HG03108 (cell line): Measurements from ENCODE around the gene C1QTNF6.
"Not testable (repeated sequence)": the region's sequence is repeated elsewhere in the genome, so short reads cannot be mapped to it uniquely, and the experiment has no call there.

ENCODE experiments used
- ATAC-seq: cut with Tn5 transposase; IDR thresholded peaks from one replicate; pipeline ENCODE4 v1.9.1; 2021; ENCODE audit warnings: moderate library complexity; ENCODE audit not compliant: unreplicated experiment

The C1QTNF6 gene

DNA sequence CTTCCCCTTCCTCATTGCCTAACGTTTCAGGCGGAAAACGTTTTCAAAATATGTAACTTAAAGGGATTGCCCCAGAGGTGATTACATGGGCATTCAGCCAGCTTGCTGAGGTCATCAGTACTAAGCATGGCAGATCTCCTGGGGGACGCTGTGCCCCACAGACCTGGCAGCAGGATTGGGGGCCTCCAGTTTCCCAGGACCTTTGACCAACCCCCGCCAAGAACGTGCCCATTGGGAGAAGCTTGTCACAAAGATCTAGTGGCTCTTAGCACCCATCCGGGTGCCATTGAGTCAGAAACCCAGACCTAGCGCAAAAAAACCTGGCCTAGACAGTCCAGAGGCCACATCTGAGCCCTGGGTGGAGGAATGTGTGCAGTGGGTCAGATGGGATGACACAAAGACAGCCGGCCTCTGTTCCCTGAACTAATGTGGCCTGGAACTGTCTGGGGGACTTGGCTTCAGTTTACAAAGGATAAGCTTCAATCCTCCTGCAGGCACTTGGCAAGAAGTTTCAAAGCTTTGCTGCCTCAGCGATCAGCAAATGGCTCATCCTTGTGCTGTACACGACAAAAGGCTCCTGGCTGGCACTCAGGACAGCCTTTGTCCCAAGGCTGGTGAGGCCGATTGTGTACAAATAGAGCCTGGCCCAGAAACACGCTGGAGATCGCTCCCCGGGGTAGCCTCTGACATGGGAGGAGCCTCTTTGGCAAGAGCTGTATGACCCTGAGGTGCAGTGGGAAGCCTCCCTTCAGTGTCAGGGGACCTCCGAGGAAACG, 9.5 kb downstream of the C1QTNF6 start:
- ATAC-seq: no peak

DNA sequence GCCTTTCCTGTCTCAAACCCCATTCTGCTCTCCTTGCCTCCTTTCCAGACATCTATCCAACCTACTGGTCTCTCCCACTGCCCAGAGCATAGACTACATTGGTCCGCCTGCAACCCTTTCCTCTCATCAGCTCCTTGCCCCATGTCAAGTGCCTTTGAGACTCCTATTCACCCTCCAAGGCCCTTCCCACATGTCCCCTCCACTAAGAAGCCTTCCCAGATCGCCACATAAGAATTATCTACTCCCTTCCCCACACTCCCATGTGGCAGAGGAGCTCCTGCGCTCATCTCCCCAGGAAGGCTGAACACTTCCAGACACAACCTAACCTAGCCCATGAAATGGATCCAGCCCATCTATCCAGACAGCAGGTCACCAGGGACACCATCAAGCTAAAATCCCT, 10.3 kb downstream of the C1QTNF6 start:
- ATAC-seq: no peak

DNA sequence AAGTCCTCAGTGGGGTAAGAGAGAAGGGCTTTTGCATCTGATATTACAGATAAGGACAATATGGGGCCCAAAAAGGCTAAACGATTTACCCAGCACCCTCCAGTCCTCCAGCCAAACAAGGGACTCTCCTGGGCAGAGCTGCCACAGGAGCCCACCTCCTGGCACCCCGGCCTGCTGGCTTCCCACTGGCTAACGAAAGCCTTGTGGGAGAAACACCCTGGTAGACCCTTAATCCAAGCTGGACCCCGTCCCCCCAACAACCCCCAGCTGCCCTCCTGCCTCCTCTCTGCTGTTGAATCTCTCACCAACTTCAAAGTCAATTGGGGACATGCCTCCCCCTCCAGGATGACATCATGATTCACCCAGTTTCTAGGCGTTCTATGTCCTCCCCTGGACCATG, 10.8 kb downstream of the C1QTNF6 start:
- no peak for ATAC-seq

DNA sequence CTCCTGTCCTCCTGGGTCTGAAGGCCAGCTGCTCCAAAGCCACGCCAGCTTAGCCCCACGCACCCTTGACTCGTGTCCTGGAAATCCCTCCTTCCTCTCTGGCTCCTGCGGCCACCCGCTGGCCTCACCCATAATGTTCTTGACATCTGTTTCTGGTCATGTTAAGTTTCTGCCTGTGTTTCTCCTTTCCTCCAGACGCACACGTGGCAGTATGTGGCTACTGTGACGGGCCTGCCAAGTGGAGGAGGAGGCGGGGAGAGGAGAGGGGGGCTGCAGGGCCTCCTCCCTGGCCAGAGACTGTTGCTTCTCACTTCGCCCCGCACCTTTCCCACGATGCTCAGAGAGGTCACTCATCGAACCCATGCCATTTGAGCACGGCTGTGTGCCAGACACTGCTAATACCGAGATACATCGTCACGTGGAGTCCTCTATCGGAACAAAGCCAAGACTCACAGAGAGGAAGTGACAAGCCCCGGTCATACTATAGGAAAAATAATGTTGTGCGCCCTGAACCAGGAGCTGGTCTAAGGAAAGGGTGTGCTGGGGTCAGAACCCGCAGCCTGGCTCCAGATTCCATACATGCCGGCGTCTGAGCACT, 11.5 kb downstream of the C1QTNF6 start:
- no peak for ATAC-seq

DNA sequence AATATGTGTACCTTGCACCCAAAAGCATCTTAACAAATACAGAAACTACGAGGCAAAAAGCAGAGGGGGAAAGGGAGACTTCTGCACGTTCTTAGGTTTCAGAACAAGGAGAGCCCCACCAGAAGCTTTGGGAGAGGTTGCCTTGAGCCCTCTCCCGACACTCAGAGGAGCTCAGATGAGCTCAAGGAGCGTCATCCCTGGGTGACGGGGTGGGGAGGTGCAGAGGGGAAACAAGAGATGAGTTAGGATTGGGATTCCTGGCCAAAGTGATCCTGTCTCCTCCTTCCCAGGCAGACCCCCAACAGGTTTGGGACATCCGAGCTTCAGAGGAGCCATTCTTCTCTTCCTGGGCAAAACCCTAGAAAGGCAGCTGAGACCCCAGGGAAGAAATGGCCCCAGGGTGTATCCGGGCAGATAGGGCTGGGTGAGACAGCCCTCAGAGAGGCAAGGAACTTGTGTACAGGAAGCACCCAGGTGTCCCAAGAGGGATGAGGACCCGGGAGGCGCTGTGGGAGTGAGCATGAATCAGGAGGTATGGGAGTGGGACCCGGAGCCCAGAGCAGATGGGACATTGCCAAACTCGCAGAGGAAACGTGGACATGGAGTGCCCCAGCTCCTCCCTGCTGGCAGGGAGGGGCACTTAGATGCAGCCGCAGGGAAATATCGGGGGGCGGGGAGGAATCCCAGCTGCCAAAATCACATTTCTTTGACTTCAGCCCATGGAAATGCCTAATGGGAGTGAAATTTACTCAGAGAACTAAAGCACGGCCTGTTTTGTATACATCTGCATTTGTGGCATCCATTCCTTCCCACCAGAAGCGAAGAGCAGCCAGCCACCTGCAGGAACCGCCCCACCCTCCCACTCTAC, 12.4 kb downstream of the C1QTNF6 start:
- ATAC-seq: no peak

DNA sequence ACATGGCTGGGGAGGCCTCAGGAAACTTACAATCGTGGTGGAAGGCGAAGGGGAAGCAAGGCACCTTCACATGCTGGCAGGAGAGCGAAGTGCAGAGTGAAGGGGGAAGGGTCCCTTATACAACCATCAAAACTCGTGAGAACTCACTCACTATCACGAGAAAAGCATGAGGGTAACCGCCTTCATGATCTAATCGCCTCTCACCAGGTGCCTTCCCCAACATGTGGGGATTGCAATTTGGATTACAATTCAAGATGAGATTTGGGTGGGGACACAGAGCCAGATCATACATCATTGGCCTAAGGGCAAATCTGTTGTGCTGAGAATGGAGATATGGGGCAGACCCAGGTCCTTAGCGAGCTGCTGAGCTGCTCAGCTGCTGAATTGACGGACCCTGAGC, 13.1 kb downstream of the C1QTNF6 start:
- no peak for ATAC-seq

DNA sequence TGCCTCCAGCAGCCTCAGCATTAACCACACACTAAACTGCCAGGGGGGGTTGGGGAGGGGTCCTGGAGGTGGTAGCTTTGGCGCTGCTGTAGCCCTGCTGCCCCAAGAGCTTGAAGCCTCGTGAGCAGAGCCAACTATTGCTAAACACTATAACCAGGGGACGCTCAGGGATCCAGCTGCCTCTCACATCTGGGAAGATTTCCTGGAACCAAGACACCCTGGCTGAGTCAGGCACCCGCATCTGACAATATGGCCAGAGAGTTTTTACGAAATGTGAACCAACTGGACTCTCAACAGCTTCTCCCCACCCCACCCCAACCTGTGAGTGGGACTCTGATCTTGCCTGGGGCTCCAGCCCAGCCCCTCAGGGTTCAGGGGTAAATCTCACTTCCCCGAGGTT, 14.3 kb downstream of the C1QTNF6 start:
- no peak for ATAC-seq

DNA sequence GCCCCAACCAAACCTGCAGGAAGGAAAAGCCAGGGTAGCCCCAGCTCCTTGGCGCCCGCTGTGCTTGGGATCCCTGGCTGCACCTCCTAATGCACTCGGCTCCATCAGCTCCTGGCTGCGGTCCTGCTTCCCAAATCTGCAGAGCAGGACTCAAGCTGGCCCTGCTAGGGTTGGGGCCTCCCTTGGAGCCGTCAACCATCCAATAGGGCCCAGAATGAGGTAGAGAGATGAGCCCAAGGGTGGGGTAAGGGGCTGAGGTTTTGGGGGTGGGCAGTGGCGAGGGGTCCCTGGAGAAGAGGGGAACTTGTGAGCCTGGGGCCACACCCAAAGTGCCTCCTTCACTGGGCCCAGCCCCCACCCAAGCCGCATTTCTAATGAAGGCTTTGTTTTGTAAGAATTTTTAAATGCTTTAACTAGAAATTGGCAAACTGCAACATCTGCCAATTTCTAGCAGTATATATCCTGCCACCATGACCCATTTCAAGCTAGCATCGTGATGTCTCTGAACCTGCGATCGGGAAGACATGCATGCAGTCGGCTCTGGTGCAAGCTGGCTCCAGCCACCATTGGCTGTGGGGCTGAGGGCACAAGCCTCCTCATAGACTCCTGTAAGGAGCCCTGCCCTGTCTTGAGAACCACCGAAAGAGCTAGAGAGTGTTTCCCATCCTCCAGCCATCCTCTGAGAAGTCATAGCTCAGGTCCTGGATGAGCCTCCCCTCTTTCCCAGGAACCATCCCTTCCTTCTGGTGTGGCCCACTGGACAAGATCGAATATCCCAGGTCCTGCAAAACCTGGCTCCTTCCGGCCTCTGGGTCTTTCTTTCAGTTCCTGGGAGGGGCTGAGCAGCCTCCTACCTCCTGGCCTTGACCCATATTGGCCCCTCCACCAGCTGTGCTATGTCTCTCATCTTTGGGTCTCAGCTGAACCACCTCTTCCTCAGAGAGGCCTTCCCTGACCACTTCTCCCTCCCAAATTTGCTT, 15.5 kb downstream of the C1QTNF6 start:
- no peak for ATAC-seq

DNA sequence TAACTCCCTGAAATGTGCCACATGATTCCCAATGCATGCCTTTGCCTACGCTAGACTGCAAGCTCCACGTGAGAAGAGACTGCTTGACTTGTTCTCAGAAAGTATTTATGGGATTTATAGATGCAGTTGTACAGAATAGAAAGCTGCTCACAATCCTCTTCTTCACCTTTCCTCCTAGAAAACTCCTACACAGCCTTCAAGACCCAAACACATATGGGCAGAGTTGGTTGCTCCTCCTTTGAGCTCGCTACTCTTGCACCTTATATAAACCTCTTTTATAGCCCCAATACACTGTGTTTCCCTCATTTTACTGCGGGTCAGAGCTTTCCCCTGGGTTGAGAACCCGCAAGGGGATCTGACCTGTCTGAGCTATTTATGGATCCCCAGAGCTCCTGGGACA, 16.4 kb downstream of the C1QTNF6 start:
- no peak for ATAC-seq

DNA sequence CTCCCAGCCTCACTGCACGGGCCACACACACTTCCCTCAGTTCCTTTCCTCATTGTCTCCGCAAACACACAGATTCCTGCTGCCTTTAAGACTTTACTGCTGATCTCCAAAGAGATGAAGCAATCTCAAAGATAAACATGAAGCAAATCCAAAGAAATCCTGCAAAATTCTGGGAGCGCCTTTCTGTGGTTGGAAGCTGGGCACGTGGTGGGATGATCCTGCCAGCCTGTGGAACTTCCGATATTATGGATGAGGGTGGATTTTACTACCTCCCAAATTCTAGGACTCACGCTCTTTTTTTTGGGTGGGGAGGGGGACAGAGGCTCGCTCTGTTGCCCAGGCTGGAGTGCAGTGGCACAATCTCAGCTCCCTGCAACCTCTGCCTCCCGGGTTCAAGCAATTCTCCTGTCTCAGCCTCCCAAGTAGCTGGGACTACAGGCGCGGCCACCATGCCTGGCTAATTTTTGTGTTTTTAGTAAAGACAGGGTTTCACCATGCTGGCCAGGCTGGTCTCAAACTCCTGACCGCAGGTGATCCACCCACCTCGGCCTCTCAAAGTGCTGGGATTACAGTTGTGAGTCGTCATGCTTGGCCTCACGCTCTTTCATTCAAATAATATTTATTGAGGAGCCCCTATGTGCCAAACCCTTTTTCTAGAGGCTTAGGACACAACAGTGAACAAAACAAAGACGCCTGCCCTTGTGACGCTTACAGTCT, 17.2 kb downstream of the C1QTNF6 start:
- not testable (repeated sequence) for ATAC-seq

DNA sequence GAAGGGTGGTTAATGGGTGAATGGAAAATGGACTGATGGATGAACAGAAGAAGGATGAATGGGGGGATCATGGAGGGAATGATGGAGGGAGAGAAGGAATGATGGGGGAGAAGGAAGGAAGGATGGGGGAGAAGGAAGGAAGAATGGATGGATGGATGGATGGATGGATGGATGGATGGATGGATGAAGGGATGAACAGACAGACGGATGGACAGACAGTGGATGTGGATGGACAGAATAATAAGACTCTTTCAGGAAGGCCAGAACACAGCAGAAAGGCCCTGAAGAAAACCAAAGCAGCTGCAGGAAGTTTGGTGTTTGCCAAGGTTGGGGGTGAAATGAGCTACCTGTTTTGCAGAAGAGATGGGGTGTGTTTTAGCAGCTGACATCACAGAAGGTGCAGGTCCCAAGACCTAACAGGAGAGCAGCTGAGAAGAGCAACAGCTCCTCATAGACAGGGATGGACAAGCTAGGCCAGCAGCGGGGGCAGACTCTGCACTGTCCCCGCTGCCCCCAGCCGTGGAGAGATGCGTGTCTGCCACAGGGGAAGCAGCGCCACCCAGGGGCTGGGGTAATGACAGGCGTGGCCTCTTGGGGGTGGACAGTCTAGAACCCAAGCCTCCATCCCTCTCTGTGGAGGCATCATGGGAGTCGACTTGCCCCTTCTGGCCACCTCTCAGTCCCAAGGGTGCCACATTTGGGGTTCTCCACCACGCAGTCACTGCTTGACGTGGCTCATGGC, 17.9 kb downstream of the C1QTNF6 start:
- ATAC-seq: no peak

DNA sequence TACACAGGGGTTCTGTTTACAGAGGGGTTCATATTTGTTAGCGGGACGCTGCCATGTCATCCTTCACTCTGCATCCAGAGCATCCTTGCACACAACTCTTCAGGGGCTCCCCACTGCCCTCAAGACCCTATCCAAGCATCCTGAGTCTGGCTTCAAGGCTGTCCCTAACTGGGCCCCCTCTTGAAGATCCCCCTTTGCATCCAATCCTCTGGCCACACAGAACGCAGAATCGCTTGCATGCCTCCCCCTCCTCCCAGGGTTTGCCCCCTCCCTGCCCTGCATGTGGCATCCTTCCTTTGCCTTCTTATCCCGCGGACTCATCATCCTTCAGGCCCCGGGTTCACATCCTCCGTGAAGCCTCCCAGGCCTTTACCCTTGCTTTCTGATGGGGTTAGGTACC, 18.6 kb downstream of the C1QTNF6 start:
- ATAC-seq: no peak

DNA sequence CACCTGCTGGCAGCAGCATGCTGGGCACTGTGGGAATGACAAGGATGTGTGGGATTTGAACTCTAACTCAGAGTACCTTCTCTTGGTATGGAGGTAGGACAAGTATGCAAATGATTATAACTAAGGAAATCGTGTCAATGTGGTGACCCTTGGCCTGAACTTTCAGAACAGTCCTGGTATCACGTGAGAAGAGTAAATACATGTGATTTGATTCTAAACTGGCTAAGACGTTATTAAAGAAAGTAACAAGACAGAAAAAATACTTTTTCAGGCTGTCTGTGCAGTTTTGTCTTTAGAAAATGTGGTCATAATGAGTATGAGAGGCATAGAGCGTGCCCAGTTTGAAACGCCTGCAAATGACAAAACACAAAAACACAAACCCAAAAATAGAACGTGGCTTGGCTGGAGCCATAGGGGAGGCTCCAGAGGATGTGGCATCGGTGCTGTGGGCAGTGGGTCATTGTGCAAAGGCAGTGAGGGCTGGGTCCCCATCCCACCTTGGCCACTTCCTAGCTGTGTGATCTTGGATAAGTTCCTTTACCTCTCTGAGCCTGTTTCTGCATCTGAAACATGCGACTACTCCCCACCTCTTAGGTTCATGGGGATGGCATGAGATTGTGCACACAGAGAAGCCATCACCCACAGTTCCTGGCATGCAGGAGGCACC, 19.9 kb downstream of the C1QTNF6 start:
- ATAC-seq: no peak

DNA sequence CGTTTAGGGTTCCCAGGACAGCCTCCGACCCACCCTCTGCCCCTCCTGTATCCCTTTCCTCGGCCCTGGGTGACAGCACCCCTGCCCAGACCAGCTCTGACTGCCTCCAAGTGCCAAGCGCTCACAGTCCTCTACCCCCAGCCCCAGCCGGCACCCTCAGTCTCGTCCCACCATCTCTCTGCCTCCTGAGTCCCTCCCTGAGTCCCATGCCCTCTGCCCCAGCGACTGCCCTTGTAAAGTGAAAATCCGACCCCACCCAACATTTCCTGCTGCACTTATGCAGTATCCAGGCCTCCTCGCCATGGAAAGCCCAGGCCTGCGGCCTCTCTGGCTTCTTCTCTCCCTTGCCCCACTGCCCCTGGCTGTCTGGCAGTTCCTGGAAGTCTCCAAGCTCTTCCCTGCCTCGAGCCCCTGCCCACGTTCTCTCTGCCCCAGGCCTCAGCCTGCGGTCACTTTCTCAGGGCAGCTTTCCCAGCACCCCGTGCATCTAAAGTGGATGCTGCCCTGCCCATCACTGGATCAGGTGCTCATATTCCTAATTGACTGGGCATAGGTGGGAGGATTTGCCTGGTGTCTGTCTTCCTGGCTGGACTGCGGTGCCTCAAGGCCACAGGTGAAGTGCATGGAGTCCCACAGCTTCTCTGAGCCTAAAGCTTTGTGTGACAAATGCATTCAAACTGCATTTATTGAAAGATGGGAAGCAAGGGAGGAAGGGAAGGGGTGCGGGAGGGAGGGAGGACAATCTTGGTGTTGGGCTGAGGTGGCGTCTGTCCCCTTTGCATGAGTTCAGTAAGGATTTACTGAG, 20.7 kb downstream of the C1QTNF6 start:
- ATAC-seq: no peak

DNA sequence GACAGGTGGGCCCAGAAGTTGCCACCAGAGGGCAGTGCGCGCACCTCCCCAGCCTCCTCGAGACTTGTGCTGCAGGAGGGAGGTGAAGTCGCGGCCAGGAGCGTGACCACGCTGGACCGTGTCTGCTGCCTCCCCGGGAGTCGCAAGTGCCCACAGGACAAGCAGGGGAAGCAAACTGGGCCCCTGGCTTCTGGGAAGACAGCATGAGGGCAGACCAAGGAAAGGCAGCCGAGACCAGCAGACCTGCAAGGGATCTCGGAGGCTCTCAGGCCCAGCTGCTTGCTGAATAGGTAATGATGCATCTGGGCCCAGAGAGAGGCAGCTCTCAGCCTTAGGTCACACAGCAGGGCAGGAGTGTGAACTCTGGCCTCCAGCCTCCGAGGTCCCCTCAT, 21.4 kb downstream of the C1QTNF6 start:
- ATAC-seq: no peak

DNA sequence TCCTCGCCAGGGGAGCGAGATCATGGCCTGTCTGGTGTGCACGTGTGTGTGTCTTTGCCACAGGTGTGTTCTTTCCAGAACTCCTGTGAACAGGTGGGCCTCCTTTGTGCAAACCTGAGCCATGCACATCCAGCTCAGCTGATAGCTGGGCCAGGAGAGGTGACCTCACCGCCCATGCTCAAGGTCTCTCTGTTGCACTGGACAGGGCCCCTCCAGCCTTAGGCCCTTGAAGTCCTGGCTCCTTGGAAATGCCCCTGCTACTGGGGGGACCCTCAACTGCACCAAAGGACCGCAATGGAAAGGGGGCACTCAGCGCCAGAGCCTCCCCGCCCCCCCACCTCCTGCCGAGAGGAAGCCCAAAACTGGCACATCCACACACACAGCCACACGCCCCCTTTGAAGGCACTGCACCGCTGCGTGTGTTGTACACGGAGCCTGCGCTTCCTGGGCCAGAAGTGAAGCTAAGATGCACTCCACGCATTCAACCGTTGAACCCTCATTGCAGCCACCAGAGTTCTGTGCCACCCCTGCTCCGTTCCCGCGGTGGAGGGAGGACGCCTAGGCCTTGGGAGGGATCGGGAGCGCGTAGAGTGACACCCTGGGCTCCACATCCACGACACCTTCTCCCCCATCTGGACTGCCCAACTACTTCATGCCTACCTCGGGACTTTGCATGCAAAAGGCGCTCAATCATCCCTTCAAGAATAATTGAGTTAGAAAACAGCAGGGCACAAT, 21.9 kb downstream of the C1QTNF6 start:
- ATAC-seq: no peak

DNA sequence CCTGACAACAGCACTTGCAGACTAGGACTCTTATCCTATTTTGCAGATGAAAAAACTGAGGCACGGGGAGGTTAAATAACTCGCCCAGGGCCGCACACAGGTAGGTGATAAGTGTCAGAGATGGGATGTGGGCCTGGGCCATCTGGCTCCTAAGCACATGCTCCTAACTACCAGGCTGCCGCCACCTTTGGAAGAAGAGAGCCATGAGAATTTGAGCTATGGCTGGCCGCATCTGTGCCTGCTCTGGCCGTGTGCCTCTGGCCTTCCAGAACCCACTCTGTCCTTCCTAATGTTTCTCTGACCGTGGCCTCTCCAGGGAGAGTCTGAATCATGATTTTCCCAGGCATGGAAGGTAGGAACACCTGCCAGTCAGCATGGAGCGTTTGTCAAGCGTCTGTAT, 23.0 kb downstream of the C1QTNF6 start:
- ATAC-seq: no peak
